ENCODE results near the gene DECR2. TPM values are rescaled to one million over a fixed set of nuclear protein-coding genes. Genes with fewer than 3 reads are reported as not detected.
A peak's percentile ranks its signal among the peaks of the same experiment; 100 is the strongest.

The DECR2 gene
- total and polyA plus RNA-seq, 2 donors from 2014 or later: 23.8 to 58.9 TPM

- FAIRE-seq (no peak), DNase-seq (no peak)
- Histone ChIP-seq H3K27ac (ENCODE audit: low read depth in 2 of 2, low read length in 2 of 2) (no peak overlapping the region), H3K4me3 (ENCODE audit: low read length in 3 of 3) (no peak overlapping the region), H3K9ac (ENCODE audit: low read length in 3 of 3) (no peak overlapping the region), H3K4me1 (ENCODE audit: control insufficient read depth in 2 of 3, insufficient read depth in 2 of 3, low read depth in 1 of 3, low read length in 3 of 3) (peaks cover 0 to 9% (median 0%) of the 10 kb centered on the region in 3 donors), H3K27me3 (ENCODE audit: control insufficient read depth, insufficient read depth, low read length) (no peaks in the 10 kb centered on the region), H3K36me3 (ENCODE audit: control insufficient read depth in 2 of 3, insufficient read depth in 3 of 3, low read length in 3 of 3) (peaks cover 0 to 15% (median 3%) of the 10 kb centered on the region in 3 donors), H3K9me3 (ENCODE audit: control insufficient read depth in 2 of 3, insufficient read depth in 1 of 3, low read length in 3 of 3) (no peaks in the 10 kb centered on the region)
- intact Hi-C loops (cut with DNase I): no loop called here
- TF ChIP-seq CTCF (IDR thresholded peaks at IDR 0.05; ENCODE audit: borderline replicate concordance, extremely low read depth, insufficient read depth): no peak
Observed at GRCh38 chr16:373020-373598, 28.6 kb upstream of the DECR2 start.

- H3K27me3 ChIP-seq (ENCODE audit: control insufficient read depth, insufficient read depth, low read length): no peaks in the 10 kb centered on the region
- no peak overlapping the region for H3K9ac ChIP-seq (ENCODE audit: low read length in 3 of 3)
- peaks cover 0 to 10% (median 3%) of the 10 kb centered on the region in 3 donors for H3K36me3 ChIP-seq (ENCODE audit: control insufficient read depth in 2 of 3, insufficient read depth in 3 of 3, low read length in 3 of 3)
- intact Hi-C loops (cut with DNase I): no loop called here
- H3K27ac ChIP-seq (ENCODE audit: low read depth in 2 of 2, low read length in 2 of 2): no peak overlapping the region
- H3K4me3 ChIP-seq (ENCODE audit: low read length in 3 of 3): no peak overlapping the region
- FAIRE-seq (no peak), DNase-seq (peak in 1 of 5 donors; percentile 77)
- H3K4me1 ChIP-seq (ENCODE audit: control insufficient read depth in 2 of 3, insufficient read depth in 2 of 3, low read depth in 1 of 3, low read length in 3 of 3): peaks cover 0 to 14% (median 0%) of the 10 kb centered on the region in 3 donors
- TF ChIP-seq CTCF (IDR thresholded peaks at IDR 0.05; ENCODE audit: borderline replicate concordance, extremely low read depth, insufficient read depth): no peak
- no peaks in the 10 kb centered on the region for H3K9me3 ChIP-seq (ENCODE audit: control insufficient read depth in 2 of 3, insufficient read depth in 1 of 3, low read length in 3 of 3)
Observed at GRCh38 chr16:373848-374615, 27.7 kb upstream of the DECR2 start.

GRCh38 chr16:374616-374926, 27.1 kb upstream of the DECR2 start:
- DNase-seq (no peak), FAIRE-seq (no peak)
- Histone ChIP-seq H3K4me1 (ENCODE audit: control insufficient read depth in 2 of 3, insufficient read depth in 2 of 3, low read depth in 1 of 3, low read length in 3 of 3) (peaks cover 0 to 14% (median 0%) of the 10 kb centered on the region in 3 donors), H3K27ac (ENCODE audit: low read depth in 2 of 2, low read length in 2 of 2) (no peak overlapping the region), H3K36me3 (ENCODE audit: control insufficient read depth in 2 of 3, insufficient read depth in 3 of 3, low read length in 3 of 3) (peaks cover 0 to 10% (median 3%) of the 10 kb centered on the region in 3 donors), H3K4me3 (ENCODE audit: low read length in 3 of 3) (no peak overlapping the region), H3K9me3 (ENCODE audit: control insufficient read depth in 2 of 3, insufficient read depth in 1 of 3, low read length in 3 of 3) (no peaks in the 10 kb centered on the region), H3K9ac (ENCODE audit: low read length in 3 of 3) (no peak overlapping the region), H3K27me3 (ENCODE audit: control insufficient read depth, insufficient read depth, low read length) (no peaks in the 10 kb centered on the region)
- intact Hi-C loops (cut with DNase I): no loop called here
- TF ChIP-seq CTCF (IDR thresholded peaks at IDR 0.05; ENCODE audit: borderline replicate concordance, extremely low read depth, insufficient read depth): no peak

Data from kidney (tissue), 14 donors.